Mesothelial cell of epicardium (in vitro differentiated cells): Measurements from ENCODE around the gene NAV3. TPM values are rescaled to one million over a fixed set of nuclear protein-coding genes. Genes with fewer than 3 reads are reported as not detected.

Experiments
- DNase-seq, 2 experiments: peaks; one replicate each; pipeline ENCODE4 v3.0.0; 2021; ENCODE audit warnings: low spot score in 2 of 2; ENCODE audit not compliant: unreplicated experiment in 2 of 2
- H3K27ac Mint-ChIP-seq: 2 replicates; pipeline ENCODE4 v1.8.0; 2021; ENCODE audit warnings: mixed read lengths
- H3K27me3 Mint-ChIP-seq: 2 replicates; pipeline ENCODE4 v1.8.0; 2021; ENCODE audit warnings: low read depth, mixed read lengths
- H3K36me3 Mint-ChIP-seq: 2 replicates; pipeline ENCODE4 v1.8.0; 2021; ENCODE audit warnings: mixed read lengths
- H3K4me1 Mint-ChIP-seq: 2 replicates; pipeline ENCODE4 v1.8.0; 2021; ENCODE audit warnings: mixed read lengths
- H3K4me3 Mint-ChIP-seq: 2 replicates; pipeline ENCODE4 v1.8.0; 2021; ENCODE audit warnings: mild to moderate bottlenecking, moderate library complexity, mixed read lengths
- H3K9me3 Mint-ChIP-seq: 2 replicates; pipeline ENCODE4 v1.8.0; 2021; ENCODE audit warnings: mixed read lengths
- CTCF ChIP-seq: fragments of 200-600 bp; sonication (generic); IDR thresholded peaks from one replicate; pipeline ENCODE4 v1.5.0; 2021; ENCODE audit warnings: antibody characterized with exemption; ENCODE audit not compliant: unreplicated experiment
- total RNA-seq: library from RNA; stranded (reverse); gene quantifications from 3 replicates; pipeline ENCODE4 v1.2.1, GENCODE V29; 2021

NAV3 gene
- total RNA-seq, 1 donor from 2014 or later = 28.7 TPM

DNA sequence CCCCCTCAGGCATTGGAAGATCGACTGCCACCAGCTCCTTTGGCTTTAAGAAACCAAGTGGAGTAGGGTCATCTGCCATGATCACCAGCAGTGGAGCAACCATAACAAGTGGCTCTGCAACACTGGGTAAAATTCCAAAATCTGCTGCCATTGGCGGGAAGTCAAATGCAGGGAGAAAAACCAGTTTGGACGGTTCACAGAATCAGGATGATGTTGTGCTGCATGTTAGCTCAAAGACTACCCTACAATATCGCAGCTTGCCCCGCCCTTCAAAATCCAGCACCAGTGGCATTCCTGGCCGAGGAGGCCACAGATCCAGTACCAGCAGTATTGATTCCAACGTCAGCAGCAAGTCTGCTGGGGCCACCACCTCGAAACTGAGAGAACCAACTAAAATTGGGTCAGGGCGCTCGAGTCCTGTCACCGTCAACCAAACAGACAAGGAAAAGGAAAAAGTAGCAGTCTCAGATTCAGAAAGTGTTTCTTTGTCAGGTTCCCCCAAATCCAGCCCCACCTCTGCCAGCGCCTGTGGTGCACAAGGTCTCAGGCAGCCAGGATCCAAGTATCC, 288.7 kb downstream of the NAV3 start:
- peaks cover 1% of the 10 kb centered on the region for H3K9me3 Mint-ChIP-seq
- no peak overlapping the region for H3K4me3 Mint-ChIP-seq
- H3K4me1 Mint-ChIP-seq = peaks cover 19% of the 10 kb centered on the region
- no peak for DNase-seq
- H3K36me3 Mint-ChIP-seq = no peaks in the 10 kb centered on the region
- no peak overlapping the region for H3K27ac Mint-ChIP-seq
- no peak for TF ChIP-seq CTCF
- no peaks in the 10 kb centered on the region for H3K27me3 Mint-ChIP-seq

DNA sequence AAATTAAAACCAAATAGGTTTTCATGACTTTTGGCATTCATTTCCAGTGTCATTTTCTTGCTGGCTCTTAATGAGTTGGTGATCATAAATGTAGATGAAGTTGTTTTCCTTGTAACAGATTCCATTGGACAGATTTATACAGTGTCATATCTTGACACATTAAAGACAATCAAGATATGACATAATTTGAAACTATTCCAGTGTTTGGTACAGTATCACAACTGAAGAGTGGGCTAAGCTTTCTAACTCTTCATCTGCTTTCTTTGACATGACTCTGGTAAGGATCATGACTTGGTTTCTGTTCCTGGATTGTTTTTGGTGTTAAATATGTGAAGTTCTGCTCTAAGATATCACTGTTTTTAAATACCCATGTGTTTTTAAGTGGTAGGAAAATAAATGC, 289.6 kb downstream of the NAV3 start:
- Mint-ChIP-seq H3K27me3 (no peaks in the 10 kb centered on the region), H3K4me3 (no peak overlapping the region), H3K36me3 (no peaks in the 10 kb centered on the region), H3K27ac (no peak overlapping the region), H3K9me3 (no peaks in the 10 kb centered on the region), H3K4me1 (peaks cover 19% of the 10 kb centered on the region)
- TF ChIP-seq CTCF = no peak
- DNase-seq = no peak

GRCh38 chr12:78120866-78121560, 290.3 kb downstream of the NAV3 start:
- Mint-ChIP-seq H3K27me3 (no peaks in the 10 kb centered on the region), H3K27ac (no peak overlapping the region), H3K9me3 (no peaks in the 10 kb centered on the region), H3K4me3 (no peak overlapping the region), H3K4me1 (peaks cover 19% of the 10 kb centered on the region), H3K36me3 (no peaks in the 10 kb centered on the region)
- no peak for DNase-seq
- TF ChIP-seq CTCF = no peak

- DNase-seq = no peak
- Mint-ChIP-seq H3K27me3 (no peaks in the 10 kb centered on the region), H3K4me3 (no peak overlapping the region), H3K27ac (no peak overlapping the region), H3K36me3 (no peaks in the 10 kb centered on the region), H3K4me1 (peaks cover 19% of the 10 kb centered on the region), H3K9me3 (no peaks in the 10 kb centered on the region)
- no peak for TF ChIP-seq CTCF
Observed at GRCh38 chr12:78121969-78122610, 291.4 kb downstream of the NAV3 start.

GRCh38 chr12:78128211-78128610, 297.5 kb downstream of the NAV3 start:
- Mint-ChIP-seq H3K4me3 (no peak overlapping the region), H3K9me3 (no peaks in the 10 kb centered on the region), H3K36me3 (no peaks in the 10 kb centered on the region), H3K27me3 (no peaks in the 10 kb centered on the region), H3K27ac (no peak overlapping the region), H3K4me1 (no peaks in the 10 kb centered on the region)
- DNase-seq = no peak
- no peak for TF ChIP-seq CTCF
